Ascending aorta (tissue), 2 donors: ENCODE data around the gene MAGEF1. TPM values are rescaled to one million over a fixed set of nuclear protein-coding genes. Genes with fewer than 3 reads are reported as not detected.
"Not testable (repeated sequence)": the region's sequence is repeated elsewhere in the genome, so short reads cannot be mapped to it uniquely, and the experiment has no call there.

Source experiments
- DNase-seq, 2 donors: peaks; one replicate each; pipeline ENCODE4 v3.0.0-alpha.2; 2019; ENCODE audit warnings: low spot score in 2 of 2
- H3K27ac ChIP-seq, 2 donors: fragments of 200-600 bp; sonication (generic); one replicate each; pipeline ENCODE4 v1.5.1; 2016 to 2017; ENCODE audit warnings: mild to moderate bottlenecking in 1 of 2
- H3K27me3 ChIP-seq: fragments of 200-600 bp; sonication (generic); one replicate; pipeline ENCODE4 v1.5.1; 2017
- H3K36me3 ChIP-seq, 2 donors: fragments of 200-600 bp; sonication (generic); one replicate each; pipeline ENCODE4 v1.5.1; 2016
- H3K4me1 ChIP-seq, 2 donors: fragments of 200-600 bp; sonication (generic); one replicate each; pipeline ENCODE4 v1.5.1; 2016 to 2017; ENCODE audit warnings: mild to moderate bottlenecking in 1 of 2
- H3K4me3 ChIP-seq, 2 donors: fragments of 200-600 bp; sonication (generic); one replicate each; pipeline ENCODE4 v1.5.1; 2016 to 2017; ENCODE audit warnings: mild to moderate bottlenecking in 1 of 2
- H3K9me3 ChIP-seq, 2 donors: fragments of 200-600 bp; sonication (generic); one replicate each; pipeline ENCODE4 v1.5.1; 2016
- CTCF ChIP-seq, 3 experiments: fragments of 200-600 bp in 2 of 3; fragments of 450-650 bp in 1 of 3; sonication (generic) in 2 of 3; IDR thresholded peaks; one replicate each; pipeline ENCODE4 v1.5.1; 2016 to 2019; ENCODE audit warnings: antibody characterized with exemption in 3 of 3, mild to moderate bottlenecking in 1 of 3, moderate library complexity in 1 of 3
- intact Hi-C: fragments of 100-400 bp; cut with DNase I; formaldehyde crosslinking; loops from one replicate; pipeline ENCODE4 v1.15.1; 2023
- total RNA-seq: library from RNA; depleted of rRNA; stranded (reverse); fragments of >200 nt; gene quantifications from one replicate; pipeline ENCODE4 v1.1.0, GENCODE V29; 2016

The MAGEF1 gene
- total RNA-seq, 1 donor from 2014 or later = 5.2 TPM

GRCh38 chr3:184731786-184732537 lies 20.1 kb upstream of the MAGEF1 start:
- Histone ChIP-seq H3K36me3 (no peaks in the 10 kb centered on the region), H3K27ac (no peak overlapping the region), H3K4me3 (no peak overlapping the region), H3K27me3 (no peaks in the 10 kb centered on the region), H3K9me3 (no peaks in the 10 kb centered on the region), H3K4me1 (no peaks in the 10 kb centered on the region)
- DNase-seq = peak in 1 of 2 donors; percentile 38
- TF ChIP-seq CTCF (IDR thresholded peaks at IDR 0.05) = no peak
- intact Hi-C loops = no loop called here

GRCh38 chr3:184730924-184731323 lies 19.1 kb upstream of the MAGEF1 start:
- no peak overlapping the region for H3K27ac ChIP-seq
- H3K9me3 ChIP-seq = no peaks in the 10 kb centered on the region
- peak in 1 of 2 donors; percentile 9 for DNase-seq
- no peak for TF ChIP-seq CTCF (IDR thresholded peaks at IDR 0.05)
- intact Hi-C loops = no loop called here
- no peaks in the 10 kb centered on the region for H3K27me3 ChIP-seq
- H3K36me3 ChIP-seq = no peaks in the 10 kb centered on the region
- no peaks in the 10 kb centered on the region for H3K4me1 ChIP-seq
- no peak overlapping the region for H3K4me3 ChIP-seq

DNA sequence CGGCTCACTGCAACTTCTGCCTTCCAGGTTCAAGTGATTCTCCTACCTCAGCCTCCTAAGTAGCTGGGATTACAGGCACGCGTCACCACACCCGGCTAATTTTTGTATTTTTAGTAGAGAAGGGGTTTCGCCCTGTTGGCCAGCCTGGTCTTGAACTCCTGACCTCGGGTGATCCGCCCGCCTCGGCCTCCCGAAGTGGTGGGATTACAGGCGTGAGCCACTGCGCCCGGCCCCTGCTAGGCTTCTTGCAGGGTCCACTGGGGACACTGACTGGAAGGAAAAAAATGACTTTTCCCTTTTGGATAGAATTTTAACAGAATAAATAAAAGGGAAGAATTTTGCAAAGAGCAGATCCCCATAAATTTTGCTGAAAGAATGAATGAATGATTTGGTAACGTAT lies 17.3 kb upstream of the MAGEF1 start:
- DNase-seq, H3K27ac ChIP-seq, H3K27me3 ChIP-seq, H3K9me3 ChIP-seq, intact Hi-C loops, H3K4me3 ChIP-seq, H3K36me3 ChIP-seq, H3K4me1 ChIP-seq: not testable (repeated sequence)

DNA sequence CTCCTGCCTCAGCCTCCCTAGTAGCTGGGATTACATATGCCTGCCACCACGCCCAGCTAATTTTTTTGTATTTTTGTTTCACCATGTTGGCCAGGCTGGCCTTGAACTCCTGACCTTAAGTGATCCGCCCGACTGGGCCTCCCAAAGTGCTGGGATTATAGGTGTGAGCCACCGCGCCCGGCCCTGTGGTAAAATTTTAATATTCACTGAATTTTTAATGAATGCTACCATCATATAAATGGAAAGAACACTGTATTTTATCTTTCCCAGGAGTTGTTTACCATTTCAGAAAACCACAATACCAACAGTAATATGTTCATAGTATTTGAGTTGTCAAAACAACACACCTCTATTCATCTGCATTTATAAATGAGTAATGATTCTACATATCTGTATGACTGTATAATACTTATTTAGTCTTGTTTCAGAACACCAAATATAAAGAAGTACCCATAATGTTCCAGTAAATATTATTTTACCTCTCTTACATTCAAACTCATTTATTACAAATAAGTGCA lies 16.2 kb upstream of the MAGEF1 start:
- DNase-seq = peak in 1 of 2 donors; percentile 35
- no peak overlapping the region for H3K27ac ChIP-seq
- intact Hi-C loops = no loop called here
- no peaks in the 10 kb centered on the region for H3K9me3 ChIP-seq
- no peaks in the 10 kb centered on the region for H3K4me1 ChIP-seq
- TF ChIP-seq CTCF (IDR thresholded peaks at IDR 0.05) = no peak
- H3K27me3 ChIP-seq = no peaks in the 10 kb centered on the region
- no peaks in the 10 kb centered on the region for H3K36me3 ChIP-seq
- H3K4me3 ChIP-seq = no peak overlapping the region

DNA sequence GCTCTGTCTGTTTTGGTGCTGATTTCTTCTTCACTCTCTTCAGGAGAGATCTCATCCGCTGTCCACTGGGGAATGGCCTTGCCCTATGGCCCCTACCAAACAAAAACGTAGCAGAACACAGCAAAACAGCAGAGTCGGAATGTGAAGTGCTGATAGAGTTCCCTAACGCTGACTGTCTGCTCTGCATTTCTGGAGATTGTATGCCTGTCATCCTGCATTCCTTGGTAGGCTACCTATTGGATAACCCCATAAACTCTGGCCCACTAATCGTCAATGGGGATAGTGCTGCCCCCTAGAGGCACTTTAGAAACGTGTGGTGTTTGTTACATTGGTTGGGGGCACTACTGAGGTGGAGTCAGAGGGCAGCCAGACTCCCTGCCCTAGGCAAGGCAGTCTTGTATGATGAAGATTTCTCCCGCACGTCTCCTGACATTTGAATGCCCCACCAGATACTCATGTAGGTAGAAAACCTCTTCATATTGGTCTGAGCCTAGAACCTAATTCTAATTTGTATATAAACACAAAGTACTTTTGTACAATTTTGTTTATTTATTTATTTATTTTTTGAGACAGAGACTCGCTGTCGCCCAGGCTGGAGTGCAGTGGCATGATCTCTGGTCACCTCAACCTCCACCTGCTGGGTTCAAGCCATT lies 15.6 kb upstream of the MAGEF1 start:
- intact Hi-C loops = loop anchor here (1.0 kb wide), 1 partner anchor 166 kb away; the partner anchor contains the start of gene EPHB3
- Histone ChIP-seq H3K4me1 (no peaks in the 10 kb centered on the region), H3K36me3 (no peaks in the 10 kb centered on the region), H3K9me3 (no peaks in the 10 kb centered on the region), H3K27me3 (no peaks in the 10 kb centered on the region), H3K4me3 (no peak overlapping the region), H3K27ac (no peak overlapping the region)
- peak; percentile 50 to 71 (median 54) for TF ChIP-seq CTCF (IDR thresholded peaks at IDR 0.05)
- peak in 1 of 2 donors; percentile 72 for DNase-seq

DNA sequence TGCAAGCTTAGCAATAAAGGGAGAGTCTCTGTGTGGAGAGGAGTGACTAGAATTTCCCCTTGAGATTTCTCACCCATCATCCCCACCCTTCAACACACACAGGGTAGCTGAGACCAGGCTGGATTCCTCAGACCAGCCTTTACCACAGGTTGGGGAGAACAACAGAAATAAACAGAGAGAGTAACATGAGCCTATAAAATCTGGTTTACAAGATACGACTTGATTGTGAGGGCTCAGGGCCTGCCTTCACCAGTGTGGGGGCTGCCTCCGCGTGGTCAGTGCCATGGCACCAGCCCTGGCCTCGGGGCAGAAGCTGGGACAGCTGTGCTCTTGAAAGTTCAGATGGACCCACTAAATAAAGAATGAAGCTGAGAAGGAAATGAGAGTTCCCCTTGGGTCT lies 14.6 kb upstream of the MAGEF1 start:
- intact Hi-C loops = no loop called here
- Histone ChIP-seq H3K27me3 (no peaks in the 10 kb centered on the region), H3K27ac (no peak overlapping the region), H3K36me3 (no peaks in the 10 kb centered on the region), H3K9me3 (no peaks in the 10 kb centered on the region), H3K4me1 (no peaks in the 10 kb centered on the region), H3K4me3 (no peak overlapping the region)
- no peak for TF ChIP-seq CTCF (IDR thresholded peaks at IDR 0.05)
- DNase-seq = peak in 1 of 2 donors; percentile 12
